ENCODE data around the gene RAB3IL1. TPM values are rescaled to one million over a fixed set of nuclear protein-coding genes. Genes with fewer than 3 reads are reported as not detected.
A peak's percentile ranks its signal among the peaks of the same experiment; 100 is the strongest.

RAB3IL1 gene
- total RNA-seq, 4 donors from 2014 or later: 2.6 to 8.9 (median 5.4) TPM

DNA sequence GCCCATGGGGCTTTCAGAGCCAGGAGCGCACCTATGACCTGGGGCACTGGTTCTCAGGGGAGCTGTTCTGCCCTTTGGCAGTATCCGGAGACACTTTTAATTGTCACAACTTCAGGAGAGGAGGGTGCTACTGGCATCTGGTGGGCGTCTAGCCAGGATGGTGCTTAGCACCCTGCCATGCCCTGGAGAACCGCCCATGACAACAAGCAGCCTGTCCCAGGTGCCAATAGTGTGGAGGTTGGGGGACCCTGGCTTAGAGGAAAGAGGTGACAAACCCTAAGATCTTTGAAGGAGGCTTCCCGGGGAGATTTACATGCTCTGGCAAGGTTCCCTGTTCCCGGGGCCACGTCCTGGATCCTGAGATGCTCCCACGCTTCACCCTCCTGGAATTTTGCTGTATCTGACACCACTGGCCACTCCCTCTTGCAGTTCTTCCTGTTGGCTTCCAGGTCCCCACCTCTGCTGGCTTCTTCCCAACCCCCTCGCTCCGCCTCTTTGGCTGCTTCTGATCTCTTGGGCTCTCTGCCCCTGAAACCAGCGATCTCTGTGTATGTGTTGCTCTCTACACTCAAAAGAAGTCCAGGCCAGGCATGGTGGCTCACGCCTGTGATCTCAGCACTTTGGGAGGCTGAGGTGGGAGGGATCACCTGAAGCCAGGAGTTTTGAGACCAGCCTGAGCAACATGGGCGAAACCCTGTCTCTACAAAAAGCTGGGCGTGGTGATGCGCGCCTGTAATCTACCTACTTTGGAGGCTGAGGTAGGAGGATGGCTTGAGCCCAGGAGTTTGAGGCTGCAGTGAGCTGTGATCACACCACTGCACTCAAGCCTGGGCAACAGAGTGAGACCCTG lies 57.1 kb downstream of the RAB3IL1 start:
- no peak for TF ChIP-seq POLR2A (IDR thresholded peaks at IDR 0.05)
- H3K27ac ChIP-seq: no peak overlapping the region
- DNase-seq (ENCODE audit: low spot score in 2 of 2): no peak
- no peak overlapping the region for H3K4me3 ChIP-seq
- peaks cover 16% of the 10 kb centered on the region for H3K36me3 ChIP-seq
- H3K27me3 ChIP-seq: no peaks in the 10 kb centered on the region
- 58% methylated on average over 16 of the region's 16 CpGs for WGBS
- H3K4me1 ChIP-seq: no peaks in the 10 kb centered on the region
- H3K9me3 ChIP-seq: no peaks in the 10 kb centered on the region

DNA sequence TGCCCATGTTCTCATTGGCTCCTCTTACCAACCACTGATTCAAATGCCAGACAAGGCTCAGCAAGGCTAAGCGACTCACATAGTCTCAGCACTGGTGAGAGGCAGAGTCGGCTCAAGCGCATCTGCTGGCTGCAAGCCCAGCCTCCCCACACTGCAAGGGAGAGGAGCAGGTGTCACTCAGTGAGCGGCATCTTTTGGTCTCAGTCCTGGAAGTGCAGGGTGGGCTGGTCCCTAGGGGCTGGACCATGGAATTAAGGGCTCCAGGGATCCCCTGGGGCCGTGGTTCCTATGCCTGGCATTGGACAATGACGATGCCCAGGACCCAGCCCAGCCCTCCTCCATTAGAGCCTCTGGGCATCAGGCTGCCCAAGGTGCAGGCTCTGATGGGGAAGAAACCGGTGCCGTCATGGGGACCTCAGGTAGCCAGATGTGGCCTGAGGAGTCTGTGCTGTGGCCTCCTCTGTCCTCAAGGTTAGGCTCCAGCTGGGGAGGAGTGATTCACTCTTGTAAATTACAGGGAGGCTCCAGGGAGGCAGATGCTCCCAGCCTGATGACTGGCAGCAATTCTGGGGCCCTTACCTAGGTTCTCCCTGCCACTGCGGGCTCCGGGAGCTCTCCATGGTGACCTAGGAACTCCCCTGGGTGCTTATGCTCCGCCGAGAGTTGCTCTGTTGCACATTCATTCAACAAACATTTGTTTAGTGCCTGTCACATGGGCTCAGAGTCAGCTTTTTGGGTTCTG lies 61.3 kb downstream of the RAB3IL1 start:
- no peak for DNase-seq (ENCODE audit: low spot score in 2 of 2)
- 100% methylated on average over 4 of the region's 12 CpGs for WGBS
- no peak for TF ChIP-seq EP300 (IDR thresholded peaks at IDR 0.05)
- TF ChIP-seq, protein P1, sequence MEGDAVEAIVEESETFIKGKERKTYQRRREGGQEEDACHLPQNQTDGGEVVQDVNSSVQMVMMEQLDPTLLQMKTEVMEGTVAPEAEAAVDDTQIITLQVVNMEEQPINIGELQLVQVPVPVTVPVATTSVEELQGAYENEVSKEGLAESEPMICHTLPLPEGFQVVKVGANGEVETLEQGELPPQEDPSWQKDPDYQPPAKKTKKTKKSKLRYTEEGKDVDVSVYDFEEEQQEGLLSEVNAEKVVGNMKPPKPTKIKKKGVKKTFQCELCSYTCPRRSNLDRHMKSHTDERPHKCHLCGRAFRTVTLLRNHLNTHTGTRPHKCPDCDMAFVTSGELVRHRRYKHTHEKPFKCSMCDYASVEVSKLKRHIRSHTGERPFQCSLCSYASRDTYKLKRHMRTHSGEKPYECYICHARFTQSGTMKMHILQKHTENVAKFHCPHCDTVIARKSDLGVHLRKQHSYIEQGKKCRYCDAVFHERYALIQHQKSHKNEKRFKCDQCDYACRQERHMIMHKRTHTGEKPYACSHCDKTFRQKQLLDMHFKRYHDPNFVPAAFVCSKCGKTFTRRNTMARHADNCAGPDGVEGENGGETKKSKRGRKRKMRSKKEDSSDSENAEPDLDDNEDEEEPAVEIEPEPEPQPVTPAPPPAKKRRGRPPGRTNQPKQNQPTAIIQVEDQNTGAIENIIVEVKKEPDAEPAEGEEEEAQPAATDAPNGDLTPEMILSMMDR (IDR thresholded peaks at IDR 0.05): no peak
- TF ChIP-seq POLR2AphosphoS5 (IDR thresholded peaks at IDR 0.05): no peak
- no peak for TF ChIP-seq POLR2A (IDR thresholded peaks at IDR 0.05)

DNA sequence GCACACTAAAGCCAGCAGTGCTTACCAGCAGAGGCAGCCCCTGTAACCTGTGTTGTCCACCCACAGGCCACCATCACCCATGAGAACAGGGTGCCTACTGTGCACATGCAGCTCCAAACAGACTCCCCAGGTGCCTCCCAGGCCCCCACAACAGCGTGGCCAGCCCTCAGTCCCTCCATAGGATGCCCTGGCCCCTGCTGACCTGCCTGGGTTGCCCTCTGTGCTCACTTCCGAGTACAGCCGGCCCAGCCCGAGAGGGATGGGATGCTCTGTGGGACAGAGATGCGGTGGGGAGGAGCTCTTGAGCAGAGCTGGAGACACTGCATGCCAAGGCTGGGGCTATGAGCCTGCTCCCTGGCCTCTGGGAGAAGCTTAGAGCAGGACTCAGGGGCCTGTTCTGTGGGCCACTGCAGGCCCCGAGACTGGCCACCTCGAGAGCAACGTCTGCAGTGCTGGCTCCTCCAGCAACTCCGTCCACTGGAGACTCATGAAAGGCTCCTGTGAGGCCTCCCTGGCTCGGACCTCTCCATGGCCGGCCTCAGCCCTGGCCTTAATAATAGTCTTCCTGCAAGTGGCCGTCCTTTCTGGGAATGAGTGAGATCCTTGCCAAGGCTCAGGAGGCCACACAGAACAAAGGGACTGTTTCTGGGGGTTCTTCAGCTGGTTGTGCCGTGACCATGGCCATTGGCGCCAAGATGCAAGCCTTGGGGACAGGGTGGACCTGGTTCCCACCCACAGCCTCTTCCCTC lies 62.2 kb downstream of the RAB3IL1 start:
- Histone ChIP-seq H3K4me1 (peaks cover 3% of the 10 kb centered on the region), H3K36me3 (peaks cover 11% of the 10 kb centered on the region), H3K27ac (peak overlapping the region; percentile 18), H3K9me3 (no peaks in the 10 kb centered on the region), H3K27me3 (no peaks in the 10 kb centered on the region), H3K4me3 (no peak overlapping the region)
- DNase-seq (ENCODE audit: low spot score in 2 of 2): no peak
- TF ChIP-seq POLR2AphosphoS5 (IDR thresholded peaks at IDR 0.05): no peak
- TF ChIP-seq, protein P1 (IDR thresholded peaks at IDR 0.05): no peak
- TF ChIP-seq EP300 (IDR thresholded peaks at IDR 0.05): no peak
- no peak for TF ChIP-seq POLR2A (IDR thresholded peaks at IDR 0.05)
- WGBS: 87% methylated on average over 8 of the region's 14 CpGs

More for the DNA sequence above, 61.3 kb downstream of the RAB3IL1 start:
- H3K36me3 ChIP-seq: peaks cover 11% of the 10 kb centered on the region
- no peaks in the 10 kb centered on the region for H3K9me3 ChIP-seq
- no peak overlapping the region for H3K4me3 ChIP-seq
- H3K4me1 ChIP-seq: peaks cover under 1% of the 10 kb centered on the region
- H3K27me3 ChIP-seq: no peaks in the 10 kb centered on the region
- H3K27ac ChIP-seq: no peak overlapping the region

DNA sequence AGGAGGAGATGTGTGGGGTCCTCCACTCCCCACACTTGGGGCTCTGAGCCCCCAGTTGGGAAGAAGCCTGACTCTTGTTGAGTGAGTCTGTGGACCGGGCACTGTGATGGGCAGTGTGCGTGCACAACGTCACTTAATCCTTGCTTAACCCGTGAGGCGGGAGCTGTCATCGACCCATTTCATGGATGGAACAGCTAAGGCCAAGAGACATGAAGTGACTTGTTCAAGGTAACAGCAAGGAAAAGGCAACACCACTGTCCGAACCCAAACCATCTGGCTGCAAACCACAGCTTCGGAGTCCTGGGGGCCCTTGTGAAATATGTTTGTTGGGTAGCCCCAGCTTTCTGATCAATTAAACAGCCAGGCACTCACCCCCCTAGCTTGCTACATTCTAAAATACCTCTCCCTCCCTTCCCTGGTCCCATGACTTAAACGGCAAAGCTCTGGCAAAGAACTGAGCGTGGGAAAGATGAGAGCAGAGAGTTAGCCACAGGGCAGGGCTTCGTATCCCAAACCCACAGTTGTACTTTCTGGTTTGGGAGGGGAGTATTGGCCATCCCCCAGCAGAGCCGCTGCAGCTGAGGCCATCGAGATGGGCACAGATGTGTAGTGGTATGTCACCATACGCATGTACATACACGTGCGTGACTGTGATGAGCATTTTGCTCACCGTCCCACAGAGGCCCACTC lies 63.0 kb downstream of the RAB3IL1 start:
- no peaks in the 10 kb centered on the region for H3K27me3 ChIP-seq
- no peak overlapping the region for H3K27ac ChIP-seq
- 88% methylated on average over 14 of the region's 17 CpGs for WGBS
- no peak for DNase-seq (ENCODE audit: low spot score in 2 of 2)
- H3K9me3 ChIP-seq: no peaks in the 10 kb centered on the region
- H3K4me1 ChIP-seq: peaks cover 3% of the 10 kb centered on the region
- no peak overlapping the region for H3K4me3 ChIP-seq
- H3K36me3 ChIP-seq: peaks cover 15% of the 10 kb centered on the region
- TF ChIP-seq, protein P1 (IDR thresholded peaks at IDR 0.05): no peak
- TF ChIP-seq POLR2AphosphoS5 (IDR thresholded peaks at IDR 0.05): no peak
- no peak for TF ChIP-seq EP300 (IDR thresholded peaks at IDR 0.05)
- TF ChIP-seq POLR2A (IDR thresholded peaks at IDR 0.05): no peak

DNA sequence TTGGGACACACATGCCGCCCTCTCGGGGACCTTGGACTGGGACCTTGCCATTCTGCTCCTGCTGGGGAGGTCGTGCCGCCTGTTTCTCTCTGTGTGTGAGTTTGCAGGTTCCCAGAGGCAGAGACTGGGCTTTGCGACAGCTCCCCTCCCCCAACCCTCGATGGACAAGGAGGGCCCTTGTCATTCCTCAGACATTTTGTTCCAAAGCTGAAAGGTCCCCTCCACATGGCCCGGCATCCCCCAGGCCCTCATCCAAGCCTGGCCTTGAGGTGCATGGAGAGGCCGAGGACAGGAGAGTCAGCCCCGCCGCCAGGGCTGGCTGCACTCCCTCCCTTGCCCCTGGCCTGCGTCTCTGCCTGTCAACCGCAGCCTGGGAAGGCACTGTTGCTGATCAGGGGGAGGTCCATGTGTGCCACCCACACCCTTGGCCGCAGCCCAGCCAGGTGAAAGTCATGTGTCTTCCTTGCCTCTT lies 63.6 kb downstream of the RAB3IL1 start:
- WGBS: no CpG with 5 or more reads among the region's 13 CpGs
- no peak overlapping the region for H3K27ac ChIP-seq
- no peak overlapping the region for H3K4me3 ChIP-seq
- no peaks in the 10 kb centered on the region for H3K9me3 ChIP-seq
- DNase-seq (ENCODE audit: low spot score in 2 of 2): no peak
- H3K36me3 ChIP-seq: peaks cover 11% of the 10 kb centered on the region
- H3K4me1 ChIP-seq: peaks cover 3% of the 10 kb centered on the region
- no peaks in the 10 kb centered on the region for H3K27me3 ChIP-seq
- TF ChIP-seq POLR2A (IDR thresholded peaks at IDR 0.05): no peak
